Activated effector memory CD4-positive, alpha-beta T cell treated with anti-CD3 and anti-CD28 coated beads, Interleukin-2, amount 50 U/mL, for 16 hours (primary cell): Measurements from ENCODE around the gene TBCC.

ENCODE experiments used
- DNase-seq: peaks from one replicate; pipeline ENCODE4 v3.0.0-alpha.2; 2020

TBCC gene

GRCh38 chr6:42745640-42746462, at the start of gene TBCC:
Gene TBCC, minus strand, starts transcription at chr6:42746103. Its CDS starts 30 bp downstream, at chr6:42746073.
- DNase-seq, result peak; percentile 97

GRCh38 chr6:42795651-42796050, 49.7 kb upstream of the TBCC start:
- DNase-seq, result no peak

DNA sequence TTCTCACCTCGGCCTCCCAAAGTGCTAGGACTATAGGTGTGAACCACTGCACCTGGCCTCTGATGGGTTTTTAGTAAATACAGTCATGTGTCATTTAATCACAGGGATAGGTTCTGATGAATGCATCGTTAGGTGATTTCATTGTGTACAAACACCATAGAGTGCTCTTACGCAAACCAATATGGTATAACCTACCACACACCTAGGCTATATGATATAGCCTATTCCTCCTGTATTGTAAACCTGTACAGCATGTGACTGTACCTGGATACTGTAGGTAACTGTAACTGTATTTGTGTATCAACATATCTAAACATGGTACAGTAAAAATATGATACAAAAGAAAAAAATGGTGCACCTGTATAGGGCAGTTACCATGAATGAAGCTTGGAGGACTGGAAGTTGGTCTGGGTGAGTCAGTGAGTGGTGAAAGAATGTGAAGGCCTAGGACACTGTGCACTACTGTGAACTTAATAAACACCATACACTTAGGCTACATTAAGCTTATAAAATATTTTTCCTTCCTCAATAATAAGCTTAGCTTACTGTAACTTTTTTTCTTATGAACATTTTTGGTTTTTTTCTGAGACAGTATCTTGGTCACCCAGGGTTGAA, 45.9 kb upstream of the TBCC start:
- DNase-seq, result no peak

DNA sequence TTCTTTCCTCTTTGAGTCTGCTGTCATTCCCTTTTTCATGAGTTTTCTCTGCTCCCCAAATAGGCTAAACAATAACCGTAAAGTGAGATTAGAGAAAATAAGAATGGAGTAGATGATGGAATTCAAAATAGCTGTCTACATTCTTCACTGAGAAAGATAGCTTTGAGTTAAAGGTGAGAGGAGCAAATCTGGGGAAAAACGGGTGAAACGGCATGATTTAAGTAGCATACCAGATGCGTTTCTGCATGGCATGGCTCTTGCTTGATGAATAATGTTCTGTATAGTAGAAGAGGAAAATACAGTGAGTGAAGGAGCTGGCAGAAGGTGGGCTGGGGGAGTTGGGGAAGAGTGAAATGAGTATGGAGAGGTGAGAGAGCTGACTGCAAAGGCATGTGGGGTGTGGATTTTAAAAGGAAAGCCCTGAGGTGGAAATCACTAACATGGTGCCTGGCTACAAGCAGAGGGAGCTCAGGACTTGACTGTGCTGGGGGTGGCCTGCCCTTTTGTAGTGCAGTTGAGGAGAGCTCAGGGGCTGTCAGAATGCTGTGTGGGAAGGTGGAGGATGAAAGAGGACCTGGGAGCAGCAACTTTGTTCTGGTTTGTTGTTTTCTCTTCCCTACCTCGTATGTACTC, 44.8 kb upstream of the TBCC start:
- no peak for DNase-seq

DNA sequence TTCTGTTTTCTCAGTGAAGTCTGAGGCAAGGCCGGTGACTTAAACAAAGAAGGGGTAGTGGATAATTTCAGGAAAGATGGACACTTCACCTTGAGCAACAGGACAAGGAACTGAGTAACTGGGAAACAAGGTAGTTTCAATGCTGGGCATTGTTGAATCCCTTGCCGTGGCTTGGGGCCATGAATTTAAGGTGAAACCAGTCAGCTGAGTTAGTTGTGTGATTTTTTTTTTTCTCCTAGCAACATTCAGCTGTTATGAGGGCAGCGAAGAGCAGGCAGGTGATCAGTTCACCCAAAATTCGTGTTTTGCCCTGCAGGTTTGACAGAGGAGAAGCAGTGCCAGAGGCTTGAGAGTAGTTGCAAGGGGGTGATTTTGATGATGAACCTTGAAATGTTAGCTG, 42.8 kb upstream of the TBCC start:
- no peak for DNase-seq

DNA sequence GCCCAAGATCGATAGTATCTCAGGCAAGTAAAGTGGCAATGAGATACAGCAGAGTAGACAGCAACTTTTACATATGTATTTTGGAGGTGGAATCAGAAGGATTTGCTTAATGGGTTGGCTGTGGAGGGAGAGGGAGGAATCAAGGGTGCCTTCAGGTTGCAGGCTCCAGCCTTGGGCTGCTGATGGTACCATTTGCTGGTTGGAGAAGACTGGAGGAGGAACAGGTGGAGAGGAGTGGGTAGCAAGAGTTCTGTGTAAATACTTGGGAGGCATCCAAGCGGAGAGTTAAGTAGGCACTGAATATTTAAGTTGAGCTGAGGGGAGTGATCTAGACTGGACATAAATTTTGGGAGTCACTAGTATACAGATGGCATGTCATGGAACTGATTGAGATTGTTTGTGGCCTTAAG, 41.2 kb upstream of the TBCC start:
- no peak for DNase-seq

- DNase-seq, result no peak
These were observed 40.7 kb upstream of the TBCC start for GRCh38 chr6:42786525-42786985.

DNA sequence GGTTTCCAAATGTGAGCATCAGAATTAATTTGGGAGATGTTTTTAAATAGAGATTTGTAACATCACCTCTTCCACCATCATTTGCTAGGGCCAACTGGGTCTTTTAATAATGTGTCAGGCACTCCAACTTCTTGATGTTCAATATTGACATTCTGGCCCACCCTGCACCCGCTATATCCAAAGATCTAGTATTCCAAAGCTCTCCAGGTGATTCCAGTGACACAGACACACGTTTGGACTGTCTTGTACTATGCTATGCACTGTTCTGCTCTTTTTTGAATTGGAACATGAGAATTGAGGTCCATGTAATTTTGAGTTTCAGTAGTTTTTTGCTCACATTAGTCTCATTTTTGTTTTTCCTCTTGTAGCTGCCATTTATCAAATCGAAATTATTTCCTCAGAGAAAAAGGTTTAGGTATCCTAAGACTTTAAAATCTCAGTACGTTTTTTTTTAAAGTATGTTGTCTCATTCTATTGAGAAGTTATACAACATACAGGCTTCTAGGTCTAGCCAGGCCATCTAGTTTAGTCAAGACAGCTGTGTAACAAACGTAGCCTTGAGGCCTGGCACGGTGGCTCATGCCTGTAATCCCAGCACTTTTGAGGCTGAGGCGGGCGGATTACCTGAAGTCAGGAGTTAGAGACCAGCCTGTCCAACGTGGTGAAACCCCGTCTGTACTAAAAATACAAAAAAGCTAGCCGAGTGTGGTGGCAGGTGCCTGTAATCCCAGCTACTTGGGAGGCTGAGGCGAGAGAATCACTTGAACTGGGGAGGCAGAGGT, 39.0 kb upstream of the TBCC start:
- no peak for DNase-seq

DNA sequence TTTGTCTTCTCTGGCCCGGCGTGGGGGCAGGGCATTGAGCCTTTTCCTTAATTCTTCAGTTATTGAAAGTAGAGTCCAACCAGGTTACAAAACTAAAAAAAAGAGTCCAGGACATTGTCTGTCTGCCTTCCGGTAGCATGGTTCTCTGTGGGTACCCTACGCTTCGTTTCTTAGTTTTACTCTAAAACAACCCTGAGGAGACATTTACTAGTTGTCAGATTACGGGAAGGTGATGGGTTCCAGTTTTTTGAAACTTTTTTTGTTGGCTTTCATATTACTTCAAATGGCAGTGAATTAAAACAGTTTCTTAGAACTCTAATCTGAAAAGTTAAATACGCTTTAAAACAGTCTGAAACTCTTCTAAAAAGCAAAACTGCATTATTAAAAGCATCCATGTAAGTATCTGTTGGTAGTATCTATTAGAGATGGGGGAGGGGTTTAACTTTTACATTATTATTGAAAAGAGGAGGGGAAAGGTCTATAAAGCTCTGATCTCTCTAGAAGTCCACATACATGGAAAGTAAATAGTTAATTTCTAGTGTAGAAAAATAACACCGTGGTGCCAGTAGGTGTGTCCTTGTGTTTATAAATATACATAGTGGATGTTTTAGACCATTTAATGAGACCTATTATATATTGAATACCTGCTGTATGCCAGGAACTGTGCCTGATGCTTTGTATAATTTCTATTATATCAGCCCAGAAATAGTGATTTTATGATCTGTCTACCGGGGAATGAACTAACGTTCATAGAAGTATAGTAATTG, 38.2 kb upstream of the TBCC start:
- no peak for DNase-seq

DNA sequence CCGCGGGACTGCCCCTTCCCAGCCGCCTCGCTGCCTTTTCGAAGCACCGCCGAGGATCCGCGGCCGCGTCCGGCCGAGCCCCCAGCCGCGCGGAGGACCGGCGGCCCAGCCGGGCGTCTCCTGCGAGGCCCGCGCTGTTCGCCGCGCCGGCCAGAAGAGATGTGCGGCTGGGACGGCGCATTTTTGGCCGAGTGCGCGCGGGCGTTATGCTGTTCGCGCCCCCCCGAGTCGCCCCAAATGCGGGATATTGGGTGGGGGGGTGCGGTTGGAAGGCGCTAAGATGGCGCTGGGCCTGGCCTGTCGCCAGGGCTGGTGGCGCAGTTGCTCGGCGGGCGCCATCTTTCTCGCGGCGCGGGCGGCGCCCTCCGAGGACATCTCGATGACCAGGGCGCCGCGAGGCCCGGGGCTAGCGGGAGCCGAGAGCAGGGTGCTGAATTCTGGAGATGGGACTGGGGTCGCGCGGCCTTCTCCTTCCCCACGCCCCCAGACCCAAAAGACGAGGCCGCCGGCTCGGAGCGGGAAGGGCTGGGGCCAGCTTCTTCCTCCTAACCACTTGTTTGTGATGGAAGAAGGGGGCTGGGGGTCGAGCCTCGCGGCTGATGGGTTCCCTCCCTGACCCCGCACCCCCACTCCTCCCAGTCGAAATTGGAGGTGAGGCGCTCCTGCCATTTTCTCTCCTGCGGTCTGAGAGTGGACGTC, 37.4 kb upstream of the TBCC start:
- peak; percentile 91 for DNase-seq

GRCh38 chr6:42782689-42783176, 36.8 kb upstream of the TBCC start:
- peak; percentile 89 for DNase-seq

- peak; percentile 90 for DNase-seq
These were observed 36.1 kb upstream of the TBCC start, which contains the start of gene BICRAL for GRCh38 chr6:42781796-42782688. Gene BICRAL, plus strand, starts transcription at chr6:42782052. Its CDS starts 39,971 bp downstream, at chr6:42822023.

DNA sequence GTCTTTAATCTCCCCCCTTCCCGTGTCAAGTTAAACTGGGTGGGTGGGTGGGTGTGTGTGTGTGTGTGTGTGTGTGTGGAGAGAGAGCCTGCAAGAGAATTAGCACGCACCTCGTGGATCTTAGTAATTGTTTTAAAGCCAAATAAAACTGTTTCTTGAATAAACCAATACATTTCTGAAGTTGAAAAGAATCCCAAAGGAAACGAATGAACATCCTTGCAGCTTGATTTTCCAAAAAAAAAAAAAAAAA, 35.6 kb upstream of the TBCC start:
- no peak for DNase-seq

DNA sequence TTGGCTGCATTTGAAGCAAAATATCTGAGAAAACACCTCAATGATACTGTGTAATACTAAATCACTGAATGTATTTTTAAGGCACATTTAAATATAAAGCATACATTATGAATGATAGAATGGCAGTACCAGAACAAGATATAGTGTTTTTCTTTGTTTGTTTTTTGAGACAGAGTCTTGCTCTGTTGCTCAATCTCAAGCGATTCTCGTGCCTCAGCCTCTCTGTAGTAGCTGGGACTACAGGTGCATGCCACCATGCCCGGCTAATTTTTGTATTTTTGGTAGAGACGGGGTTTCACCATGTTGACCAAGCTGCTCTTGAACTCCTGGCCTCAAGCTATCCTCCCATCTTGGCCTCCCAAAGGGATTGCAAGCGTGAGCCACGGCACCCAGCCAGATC, 33.6 kb upstream of the TBCC start:
- no peak for DNase-seq

DNA sequence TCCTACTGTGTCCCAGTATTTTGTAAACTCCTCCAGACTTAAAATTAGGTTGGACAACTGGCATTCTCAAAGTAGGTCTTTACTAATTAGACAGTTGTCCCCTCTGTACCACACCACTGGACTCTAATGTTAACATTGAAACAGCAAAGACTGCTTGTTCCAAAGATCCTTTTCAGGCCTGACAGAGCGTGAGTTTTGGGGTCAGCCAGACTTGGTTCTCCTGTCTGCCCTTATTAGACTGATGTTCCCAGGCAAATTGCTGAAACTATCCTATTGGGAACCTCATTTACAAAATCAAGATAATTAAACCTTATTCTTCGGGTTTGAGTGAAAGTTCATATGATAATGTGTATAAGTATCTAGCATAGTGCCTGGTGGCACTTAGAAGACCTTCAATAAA, 32.2 kb upstream of the TBCC start:
- DNase-seq, result no peak

GRCh38 chr6:42777126-42777822, 31.4 kb upstream of the TBCC start:
- DNase-seq, result no peak

GRCh38 chr6:42774821-42775487, 29.1 kb upstream of the TBCC start:
- peak; percentile 81 for DNase-seq

DNA sequence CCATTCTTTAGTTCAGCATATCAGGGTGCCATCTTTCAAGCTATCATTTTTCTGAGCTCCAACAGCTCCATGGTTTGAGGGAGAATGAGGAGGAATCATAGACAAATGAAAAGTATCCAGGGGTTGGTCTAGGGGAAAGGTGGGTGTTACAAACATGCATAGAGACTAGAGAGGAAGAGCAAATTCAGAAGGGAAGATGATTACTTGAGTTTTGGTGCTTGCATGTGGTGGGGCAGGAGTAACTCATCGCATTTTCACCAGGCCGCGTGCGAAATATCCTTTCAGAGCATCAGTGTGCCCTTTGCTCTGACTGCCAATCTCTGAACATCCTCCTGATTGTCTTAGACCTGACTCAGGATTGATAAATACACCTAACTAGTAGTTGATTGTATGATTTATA, 28.3 kb upstream of the TBCC start:
- DNase-seq, result peak; percentile 70

- peak; percentile 73 for DNase-seq
These were observed 25.8 kb upstream of the TBCC start for GRCh38 chr6:42771741-42772100.

- no peak for DNase-seq
These were observed 23.9 kb upstream of the TBCC start for GRCh38 chr6:42769836-42770235.
